HG02885 (cell line): Measurements from ENCODE around the gene PRKN.
"Not testable (repeated sequence)": the region's sequence is repeated elsewhere in the genome, so short reads cannot be mapped to it uniquely, and the experiment has no call there.

Experiments
- ATAC-seq: cut with Tn5 transposase; IDR thresholded peaks from one replicate; pipeline ENCODE4 v1.9.1; 2021; ENCODE audit warnings: mild to moderate bottlenecking; ENCODE audit not compliant: unreplicated experiment, poor library complexity

Gene PRKN

DNA sequence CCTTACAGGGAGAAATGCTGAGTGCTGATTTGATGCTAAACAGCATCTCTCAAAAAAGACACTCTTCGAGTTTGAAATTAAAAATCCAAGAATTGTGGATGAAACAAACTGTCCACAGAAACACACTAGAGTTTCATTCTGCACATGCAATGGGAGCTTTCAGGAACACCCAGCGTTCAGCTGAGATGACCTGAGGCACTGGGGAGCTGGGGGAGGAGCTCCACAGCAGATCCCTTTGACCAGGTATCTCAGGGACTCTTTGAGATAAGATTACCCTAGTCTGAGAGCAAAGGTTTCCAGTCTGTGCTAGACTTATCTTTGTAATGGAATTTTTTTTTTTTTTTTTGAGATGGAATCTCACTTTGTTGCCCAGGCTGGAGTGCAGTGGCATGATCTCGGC, 1382.9 kb downstream of the PRKN start:
- no peak for ATAC-seq

DNA sequence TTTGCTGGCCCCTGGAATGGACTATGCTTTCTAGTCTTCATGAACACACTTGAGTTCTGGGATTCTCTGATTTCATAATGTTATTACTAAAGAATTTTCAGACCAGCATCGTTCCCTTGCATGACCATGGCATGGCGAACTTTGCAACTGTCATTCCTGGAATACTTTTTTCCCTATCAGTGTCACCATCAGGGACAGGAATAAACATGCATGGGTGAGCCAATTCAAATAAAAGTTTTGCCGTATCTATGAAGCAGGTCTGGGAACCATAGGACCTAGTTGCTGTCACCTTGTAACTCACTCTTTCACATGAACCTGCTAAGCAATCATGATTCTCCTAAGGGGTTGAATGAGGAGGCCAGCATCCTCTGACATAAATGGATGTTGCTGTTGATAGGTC, 1385.5 kb downstream of the PRKN start:
- no peak for ATAC-seq

DNA sequence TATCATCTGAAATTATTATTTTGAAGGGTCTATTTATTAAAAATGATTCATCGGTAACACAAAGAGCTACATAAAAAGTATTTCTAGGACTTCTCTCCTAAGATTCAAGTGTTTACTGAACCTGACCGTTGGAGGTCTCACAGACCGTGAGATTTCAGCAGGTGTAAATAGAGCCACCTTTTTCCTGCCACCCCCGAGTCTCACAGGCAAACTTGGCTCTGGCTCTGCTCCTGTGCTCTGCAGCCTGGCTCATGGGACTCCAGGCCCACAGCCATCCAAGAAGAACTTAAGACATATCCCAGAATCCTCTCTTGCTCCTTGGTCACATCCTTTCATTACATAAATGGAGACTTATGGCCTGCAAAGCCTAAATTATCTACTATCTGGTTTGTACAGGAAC, 1385.9 kb downstream of the PRKN start:
- ATAC-seq, result no peak

DNA sequence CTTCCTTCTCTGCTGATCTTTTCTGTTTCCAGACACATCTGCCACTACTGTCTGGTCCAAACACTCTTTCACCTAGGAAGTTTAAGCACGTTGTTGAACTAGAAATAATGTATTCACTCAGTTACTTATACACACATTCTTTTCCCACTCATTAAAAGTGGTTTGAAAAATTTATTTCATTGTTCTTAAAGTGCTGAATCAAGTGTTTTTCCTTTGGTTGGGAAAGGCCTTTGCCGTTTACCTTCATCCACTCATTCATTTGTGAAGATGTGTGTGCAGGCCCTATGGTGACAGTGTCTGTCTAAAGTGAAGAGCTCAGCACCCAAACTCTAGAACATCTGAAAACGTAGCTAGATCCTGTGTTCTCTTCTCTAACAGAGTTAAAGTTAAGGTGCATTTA, 1389.6 kb downstream of the PRKN start:
- ATAC-seq, result no peak

DNA sequence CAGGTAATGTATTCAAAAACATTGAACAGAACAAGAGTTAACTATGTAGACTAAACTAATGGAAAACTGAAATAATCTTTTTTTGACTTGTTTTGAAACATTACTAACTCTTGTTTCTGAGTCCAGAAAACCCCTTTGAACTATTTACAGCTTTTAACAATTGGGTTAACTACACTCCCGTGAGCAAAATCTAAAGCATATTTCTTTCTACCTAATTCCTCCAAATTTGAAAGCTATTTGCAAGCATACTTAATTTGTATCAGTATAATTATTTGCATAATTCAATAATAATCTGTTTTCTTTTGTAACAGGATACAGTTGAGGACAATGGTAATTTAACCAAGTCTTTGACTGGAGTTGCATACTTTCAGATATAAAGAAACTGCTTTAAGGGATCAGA, 1391.1 kb downstream of the PRKN start:
- ATAC-seq, result no peak

DNA sequence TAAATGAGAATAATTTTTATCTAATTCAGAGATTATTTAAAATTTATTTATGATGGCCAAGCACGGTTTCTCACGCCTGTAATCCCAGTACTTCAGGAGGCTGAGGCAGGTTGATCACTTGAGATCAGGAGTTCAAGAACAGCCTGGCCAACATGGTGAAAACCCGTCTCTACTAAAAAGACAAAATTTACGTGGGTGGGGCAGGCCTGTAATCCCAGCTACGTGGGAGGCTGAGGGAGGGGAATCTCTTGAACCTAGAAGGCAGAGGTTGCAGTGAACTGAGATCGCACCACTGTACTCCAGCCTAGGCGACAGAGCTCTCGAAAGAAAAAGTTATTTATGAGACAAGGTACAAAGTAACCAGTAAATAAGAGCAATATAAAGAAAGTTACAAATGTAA, 1394.2 kb downstream of the PRKN start:
- ATAC-seq, result no peak

DNA sequence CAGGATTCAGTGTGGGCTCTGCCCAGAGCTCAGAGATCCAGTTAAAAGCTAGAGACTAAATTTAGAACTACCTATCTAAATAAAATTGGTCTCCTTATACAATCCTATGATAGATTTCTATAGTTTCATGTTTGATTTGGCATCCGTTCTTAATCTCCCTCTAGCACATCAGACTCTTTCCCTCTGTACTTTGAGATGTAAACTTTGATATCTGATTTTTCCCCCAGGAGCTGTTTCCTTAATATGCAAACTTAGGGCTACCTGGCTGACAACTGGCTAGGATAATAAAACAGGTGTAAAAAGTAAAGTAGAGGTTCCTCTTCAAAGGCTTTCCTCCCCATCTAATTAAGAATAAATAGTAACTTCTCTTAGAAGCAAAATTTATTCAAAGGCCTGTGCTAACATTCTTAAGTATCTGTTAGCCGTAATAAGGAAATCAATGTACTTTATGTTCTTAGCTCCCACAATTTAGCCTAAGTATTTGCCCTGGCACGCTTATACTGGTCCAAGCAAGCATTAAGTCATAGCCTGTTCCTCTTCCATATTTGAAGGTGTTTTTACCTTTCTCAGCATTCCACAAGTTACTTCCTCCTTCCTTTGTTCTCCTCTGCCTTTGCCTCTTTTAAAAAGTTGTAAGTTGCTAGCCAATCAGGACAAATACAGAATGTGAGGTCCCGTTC, 1396.0 kb downstream of the PRKN start:
- ATAC-seq, result not testable (repeated sequence)

DNA sequence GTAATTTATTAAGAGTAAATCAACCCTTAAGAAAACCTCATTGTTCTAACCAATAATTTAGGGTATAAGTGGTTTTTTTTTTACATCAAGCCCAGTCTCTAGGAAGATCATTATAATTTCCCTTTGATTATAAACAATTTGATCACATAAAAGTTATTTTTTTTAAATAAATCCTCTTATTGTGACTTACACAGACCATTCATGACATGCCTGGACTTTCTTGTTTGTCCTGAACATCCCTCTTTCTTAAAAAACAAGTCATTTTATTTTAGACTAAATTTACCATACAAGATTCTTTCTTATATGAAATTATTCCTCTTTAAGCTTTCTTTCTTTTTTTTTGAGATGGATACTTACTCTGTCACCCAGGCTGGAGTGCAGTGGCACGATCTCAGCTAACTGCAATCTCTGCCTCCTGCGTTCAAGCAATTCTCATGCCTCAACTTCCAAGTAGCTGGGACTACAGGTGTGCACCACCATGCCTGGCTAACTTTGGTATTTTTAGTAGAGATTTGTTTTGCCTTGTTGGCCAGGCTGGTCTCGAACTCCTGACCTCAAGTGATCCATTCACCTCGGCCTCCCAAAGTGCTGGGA, 1400.1 kb downstream of the PRKN start:
- no peak for ATAC-seq

DNA sequence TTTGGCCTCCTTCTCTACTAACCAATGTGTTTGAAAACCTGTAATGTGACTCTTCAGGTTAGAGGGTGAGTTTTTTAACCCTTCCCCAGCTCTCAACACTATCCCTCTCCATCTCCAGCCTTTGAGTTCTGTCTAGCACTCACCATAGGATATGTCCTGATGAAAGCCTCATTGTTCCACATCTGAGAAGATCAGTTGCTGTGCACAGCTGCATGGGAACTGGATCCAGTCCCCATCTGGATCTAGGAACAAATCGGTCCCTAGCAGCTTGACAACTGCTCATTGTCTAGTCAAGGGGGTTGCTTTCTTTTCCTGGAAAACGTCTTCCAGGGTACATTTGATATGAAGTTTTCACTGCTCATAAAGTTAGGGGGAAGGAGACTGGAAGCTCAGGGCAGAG, 1408.3 kb downstream of the PRKN start:
- no peak for ATAC-seq

DNA sequence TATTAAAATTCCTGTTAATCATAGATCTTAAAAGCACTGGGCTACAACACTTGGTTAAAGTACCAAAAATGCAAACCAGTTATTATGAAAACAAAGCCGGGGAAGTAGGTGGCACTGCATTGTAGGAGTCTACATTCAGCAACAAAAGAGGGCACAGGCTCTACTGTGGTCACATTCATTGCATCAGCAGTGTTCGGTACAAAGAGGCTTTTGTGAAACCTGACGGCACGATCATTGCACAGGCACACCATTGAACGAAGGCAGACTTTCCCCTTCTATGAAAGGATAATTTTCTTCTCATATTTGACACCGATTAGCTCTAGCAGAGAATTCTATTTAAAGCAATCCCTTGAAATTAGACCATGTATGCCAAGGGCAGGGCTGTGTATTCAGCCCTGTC, 1409.1 kb downstream of the PRKN start:
- ATAC-seq, result no peak

DNA sequence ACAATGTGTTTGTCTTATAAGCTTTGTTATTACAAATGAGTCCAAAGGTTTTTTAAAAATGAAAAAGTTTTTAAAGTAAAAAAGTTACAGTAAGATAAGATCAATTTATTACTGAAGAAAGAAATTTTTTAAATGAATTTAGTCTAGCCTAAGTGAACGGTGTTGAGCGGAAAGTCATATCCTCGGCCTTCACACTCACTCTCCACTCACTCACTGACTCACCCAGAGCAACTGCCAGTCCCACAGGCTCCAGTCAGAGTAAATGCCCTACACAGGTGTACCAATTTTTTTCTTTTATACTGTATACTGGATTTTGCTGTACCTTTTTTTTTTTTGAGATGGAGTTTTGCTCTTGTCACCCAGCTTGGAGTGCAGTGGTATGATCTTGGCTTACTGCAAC, 1411.0 kb downstream of the PRKN start:
- ATAC-seq, result no peak

DNA sequence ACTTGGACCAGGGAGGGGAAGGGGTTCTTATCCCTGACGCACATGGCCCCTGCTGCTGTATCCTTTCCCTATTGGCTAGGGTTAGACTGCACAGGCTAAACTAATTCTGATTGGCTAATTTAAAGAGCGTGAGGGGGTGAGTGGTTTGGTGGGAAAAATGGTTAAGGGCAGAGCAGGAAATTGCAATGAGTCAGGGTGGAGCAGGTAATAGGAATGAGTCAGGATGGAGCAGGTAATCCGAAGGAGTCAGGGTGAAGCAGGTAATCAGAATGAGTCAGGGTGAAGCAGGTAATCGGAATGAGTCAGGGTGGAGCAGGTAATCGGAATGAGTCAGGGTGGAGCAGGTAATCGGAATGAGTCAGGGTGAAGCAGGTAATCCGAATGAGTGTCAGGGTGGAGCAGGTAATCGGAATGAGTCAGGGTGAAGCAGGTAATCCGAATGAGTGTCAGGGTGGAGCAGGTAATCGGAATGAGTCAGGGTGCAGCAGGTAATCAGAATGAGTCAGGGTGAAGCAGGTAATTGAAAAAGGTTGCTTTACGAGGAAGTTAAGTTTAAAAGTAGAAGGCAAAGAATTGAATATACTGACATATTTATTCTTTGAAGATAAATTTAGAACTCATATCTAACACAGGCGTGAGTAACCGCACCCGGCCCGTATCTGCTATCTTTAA, 1412.2 kb downstream of the PRKN start:
- ATAC-seq, result not testable (repeated sequence)

DNA sequence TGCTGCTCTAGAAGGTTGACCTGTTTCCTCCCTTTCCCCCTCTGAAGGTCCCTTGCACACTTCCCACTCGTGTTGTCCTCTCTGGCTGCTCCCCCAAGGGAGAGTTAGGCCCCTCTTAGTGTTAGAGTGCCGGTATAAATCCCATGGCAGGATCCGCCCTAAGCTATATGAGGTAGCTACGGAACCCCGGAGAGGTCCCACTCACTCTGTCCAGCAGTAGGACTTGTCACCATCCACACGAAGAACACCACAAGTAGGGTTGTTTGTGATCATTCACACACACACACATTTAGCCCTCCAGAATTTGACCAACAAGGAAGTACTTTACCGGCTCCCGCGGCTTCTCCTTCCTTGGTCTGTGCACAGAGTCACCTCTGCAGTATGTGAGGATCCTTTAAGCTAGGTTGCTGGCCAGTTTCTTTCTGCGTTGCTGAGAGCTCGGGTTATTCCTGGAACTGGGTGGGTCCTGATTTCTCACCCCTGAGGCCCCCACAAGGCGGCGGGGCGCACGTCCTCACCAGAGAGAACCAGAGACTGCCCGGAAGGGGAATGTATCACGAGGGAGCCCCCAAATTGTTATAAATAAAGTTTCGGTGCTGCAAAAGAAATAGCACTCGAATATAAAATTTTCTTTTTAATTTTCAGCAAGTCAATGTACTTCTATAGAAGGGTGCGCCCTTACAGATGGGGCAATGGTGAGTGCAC, 1412.9 kb downstream of the PRKN start:
- ATAC-seq, result not testable (repeated sequence)

DNA sequence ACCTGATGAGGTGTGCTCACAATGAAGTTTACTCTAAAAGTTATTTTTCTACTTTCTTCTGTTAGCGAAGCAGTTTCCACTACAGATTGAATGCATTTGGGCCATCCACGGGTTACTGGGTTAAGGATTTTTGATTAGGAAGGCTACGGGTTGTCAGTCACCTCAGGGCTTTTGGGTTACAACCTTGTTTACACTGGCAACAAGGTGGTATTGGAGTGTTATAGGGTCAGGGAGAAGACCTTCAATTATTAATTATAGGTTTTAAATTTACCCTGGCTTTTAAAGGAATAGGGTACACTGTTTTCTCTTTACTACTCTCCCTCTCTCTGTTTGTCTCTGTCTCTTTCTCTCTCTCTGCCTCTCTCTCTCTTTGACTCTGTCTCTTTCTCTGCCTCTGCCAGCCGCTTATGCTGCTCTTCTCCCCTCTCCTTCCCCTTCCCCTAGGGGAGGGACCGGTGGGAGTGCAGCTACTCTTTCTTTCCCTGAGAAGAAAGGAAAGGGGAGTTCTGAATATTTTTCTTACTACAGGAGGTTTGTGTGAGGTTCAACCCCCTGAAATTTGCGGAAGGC, 1413.5 kb downstream of the PRKN start:
- no peak for ATAC-seq

DNA sequence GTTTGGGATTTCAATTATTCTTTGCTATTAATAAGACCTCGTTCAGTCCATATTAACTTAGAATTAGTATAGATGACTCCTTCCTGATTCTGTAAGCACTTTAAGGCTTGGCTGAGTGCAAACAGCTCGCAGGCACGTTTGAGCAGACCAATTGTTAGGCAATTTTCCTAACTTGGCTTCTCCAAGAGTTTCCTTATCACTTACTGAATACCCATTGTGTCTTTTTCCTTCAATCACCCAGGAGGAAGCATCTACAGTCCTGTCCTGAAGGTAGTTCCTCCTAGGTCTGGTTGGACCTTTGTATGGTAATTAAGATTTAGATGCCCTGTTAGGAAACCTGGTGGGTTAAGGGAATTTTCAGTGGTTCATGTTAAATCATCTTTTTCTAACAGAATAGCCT, 1414.1 kb downstream of the PRKN start:
- ATAC-seq, result not testable (repeated sequence)

DNA sequence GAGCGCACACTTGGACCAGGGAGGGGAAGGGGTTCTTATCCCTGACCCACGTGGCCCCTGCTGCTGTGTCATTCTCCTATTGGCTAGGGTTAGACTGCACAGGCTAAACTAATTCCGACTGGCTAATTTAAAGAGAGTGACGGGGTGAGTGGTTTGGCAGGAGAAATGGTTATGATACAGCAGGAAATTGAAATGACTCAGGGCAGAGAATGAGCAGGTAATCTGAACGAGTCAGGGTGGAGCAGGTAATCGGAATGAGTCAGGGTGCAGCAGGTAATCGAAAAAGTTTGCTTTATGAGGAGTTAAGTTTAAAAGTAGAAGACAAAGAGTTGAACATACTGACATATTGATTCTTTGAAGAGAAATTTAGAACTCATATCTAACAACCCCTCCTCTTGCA, 1417.8 kb downstream of the PRKN start:
- ATAC-seq, result not testable (repeated sequence)

DNA sequence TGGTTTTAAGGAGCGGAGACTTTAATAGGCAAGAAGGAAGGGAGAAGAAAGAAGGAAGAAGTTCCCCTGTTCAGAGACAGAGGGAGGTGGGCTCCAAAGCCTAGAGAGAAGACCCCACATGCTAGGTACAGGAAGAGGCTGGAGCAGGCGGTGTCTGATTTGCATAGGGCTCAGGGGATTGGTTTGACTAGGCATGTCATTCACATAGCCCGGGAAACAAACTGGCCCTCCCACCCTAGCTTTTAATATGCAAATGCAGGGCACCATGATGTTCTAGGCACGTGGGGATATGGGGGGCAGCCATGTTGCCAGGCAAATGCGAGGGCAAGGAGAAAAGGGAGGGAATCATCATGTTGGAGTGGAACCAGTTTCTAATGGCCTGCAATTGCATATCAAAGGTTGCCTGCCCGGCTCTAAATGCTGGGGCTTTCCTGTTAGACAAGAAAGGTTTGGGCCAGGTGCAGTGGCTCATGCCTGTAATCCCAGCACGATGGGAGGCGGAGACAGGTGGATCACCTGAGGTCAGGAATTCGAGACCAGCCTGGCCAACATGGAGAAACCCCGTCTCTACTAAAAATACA, 1419.4 kb downstream of the PRKN start:
- no peak for ATAC-seq

DNA sequence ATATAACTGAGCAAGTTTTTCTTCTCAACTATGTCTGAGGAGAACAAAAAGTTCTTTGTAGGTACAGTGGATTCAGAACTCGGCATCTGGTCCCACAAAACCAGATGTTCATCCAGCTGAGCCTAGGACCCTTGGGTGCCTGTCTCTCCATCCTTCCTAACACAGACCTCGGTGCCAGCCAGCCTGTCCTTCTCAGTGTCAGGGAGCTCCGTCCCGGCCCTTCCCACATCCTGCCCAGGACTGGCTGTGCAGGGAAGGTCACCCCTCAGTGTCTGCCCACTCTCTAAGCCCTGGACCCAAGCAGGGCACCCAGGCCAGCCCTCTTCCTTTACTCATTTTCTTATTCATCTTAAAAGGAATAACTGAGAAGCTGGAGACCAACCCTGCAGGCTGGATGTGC, 1421.7 kb downstream of the PRKN start:
- no peak for ATAC-seq

DNA sequence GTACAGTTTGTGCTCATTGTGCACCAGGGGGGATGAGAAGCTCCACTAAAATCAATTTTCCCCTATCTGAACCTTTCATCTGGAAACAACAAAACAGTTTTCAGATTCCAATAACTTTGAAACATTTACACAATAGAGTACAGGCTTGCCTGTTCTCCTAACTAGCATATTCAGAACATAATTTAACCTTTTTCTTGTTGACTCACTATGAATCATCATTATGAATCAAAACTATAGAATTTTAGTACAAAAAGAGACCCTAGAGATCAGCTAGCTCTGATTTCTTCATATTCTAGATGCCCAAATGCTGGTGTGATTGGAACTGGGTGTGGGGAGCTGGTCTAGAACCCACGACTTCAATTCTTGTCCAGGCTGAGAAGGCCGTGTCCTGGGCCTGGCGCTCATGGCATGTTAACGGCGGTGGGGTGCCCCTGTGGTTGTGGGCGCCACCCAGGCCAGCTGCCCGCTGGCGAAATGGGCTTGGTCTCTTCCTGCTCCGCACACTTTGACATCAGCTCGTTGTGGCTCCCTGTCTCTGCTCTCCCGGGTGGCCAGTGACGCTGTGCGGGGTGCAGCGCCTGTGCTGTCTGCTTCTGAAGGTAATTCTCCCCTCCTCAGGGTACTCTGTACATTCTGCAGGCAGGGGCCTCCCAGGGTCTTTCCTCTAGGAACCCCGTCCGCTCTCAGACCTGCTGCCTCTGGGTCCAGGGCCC, 1423.8 kb downstream of the PRKN start:
- no peak for ATAC-seq

DNA sequence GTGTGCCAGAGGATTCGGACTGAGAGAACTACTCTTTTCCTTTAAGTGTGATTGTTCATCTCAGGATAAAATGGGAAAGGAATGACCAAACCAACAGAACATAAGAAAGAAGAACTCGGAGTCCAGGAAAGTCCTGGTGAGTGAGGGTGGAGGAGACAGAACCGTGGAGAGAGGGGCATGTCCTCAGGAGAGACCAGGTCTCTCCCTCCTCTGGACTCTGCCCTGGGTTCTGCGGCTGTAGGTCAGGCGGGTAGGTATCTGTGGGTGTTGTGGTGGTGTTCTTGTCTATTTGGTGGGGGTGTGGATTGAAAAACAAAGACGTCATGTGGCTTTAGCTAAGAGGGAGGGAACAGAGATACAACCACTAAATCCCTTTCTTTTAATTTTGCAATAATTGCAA, 1424.6 kb downstream of the PRKN start:
- ATAC-seq, result no peak
